GM19193 (cell line): ENCODE measurements around the gene PLPP7.

ENCODE experiments used
- POLR2A ChIP-seq: IDR thresholded peaks from 4 replicates; pipeline ENCODE4 v1.6.1; 2011; ENCODE audit not compliant: insufficient read depth, insufficient read length; ENCODE audit errors: extremely low read depth

The PLPP7 gene

GRCh38 chr9:131290767-131291370 lies 1.3 kb downstream of the PLPP7 start:
- no peak for TF ChIP-seq POLR2A

GRCh38 chr9:131291795-131292315 lies 2.3 kb downstream of the PLPP7 start:
- no peak for TF ChIP-seq POLR2A

GRCh38 chr9:131292937-131293336 lies 3.4 kb downstream of the PLPP7 start:
- no peak for TF ChIP-seq POLR2A

DNA sequence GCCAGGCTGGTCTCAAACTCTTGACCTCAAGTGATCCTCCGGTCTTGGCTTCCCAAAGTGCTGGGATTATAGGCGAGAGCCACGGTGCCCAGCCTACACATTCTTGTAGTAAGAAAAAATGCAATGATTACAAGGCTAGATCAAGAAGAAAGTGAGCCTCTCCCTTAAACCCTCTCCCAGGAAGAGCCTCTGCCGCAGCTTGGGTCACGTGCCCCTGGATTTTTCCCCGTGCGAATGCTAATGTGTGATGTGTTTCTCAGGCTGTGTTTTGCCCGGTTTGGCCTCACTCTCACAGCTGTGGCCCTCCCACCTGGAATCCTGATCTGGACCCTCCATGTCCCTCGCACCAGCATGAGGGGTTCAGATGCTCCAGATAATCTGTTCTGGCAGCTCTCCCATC lies 6.9 kb downstream of the PLPP7 start:
- TF ChIP-seq POLR2A = no peak

DNA sequence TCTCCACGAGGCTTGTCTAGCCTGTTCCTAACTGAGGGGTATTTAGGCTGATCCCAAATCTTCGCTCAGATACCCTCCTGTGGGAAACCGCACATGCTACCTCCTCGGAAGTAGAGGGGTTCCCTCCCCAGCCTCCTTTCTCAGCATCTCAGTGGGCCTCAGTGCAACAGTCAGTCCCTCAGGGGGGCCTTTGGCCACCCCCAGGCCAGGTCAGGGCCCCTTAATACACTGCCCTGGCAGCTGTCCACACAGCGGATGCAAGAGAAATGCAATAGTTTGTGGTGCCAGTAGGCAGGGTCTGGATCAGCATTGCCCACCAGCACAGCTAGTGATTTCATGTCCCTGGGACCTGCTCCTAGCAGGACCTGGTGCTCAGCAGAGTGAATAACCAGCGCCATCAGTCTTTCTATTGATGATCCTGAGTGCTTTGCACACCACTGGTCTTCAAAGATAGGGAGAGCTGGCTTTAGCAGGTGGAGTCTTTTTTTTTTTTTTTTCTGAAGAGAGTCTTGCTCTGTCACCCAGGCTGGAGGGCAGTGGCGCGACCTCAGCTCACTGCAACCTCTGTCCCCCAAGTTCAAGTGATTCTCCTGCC lies 7.5 kb downstream of the PLPP7 start:
- no peak for TF ChIP-seq POLR2A

DNA sequence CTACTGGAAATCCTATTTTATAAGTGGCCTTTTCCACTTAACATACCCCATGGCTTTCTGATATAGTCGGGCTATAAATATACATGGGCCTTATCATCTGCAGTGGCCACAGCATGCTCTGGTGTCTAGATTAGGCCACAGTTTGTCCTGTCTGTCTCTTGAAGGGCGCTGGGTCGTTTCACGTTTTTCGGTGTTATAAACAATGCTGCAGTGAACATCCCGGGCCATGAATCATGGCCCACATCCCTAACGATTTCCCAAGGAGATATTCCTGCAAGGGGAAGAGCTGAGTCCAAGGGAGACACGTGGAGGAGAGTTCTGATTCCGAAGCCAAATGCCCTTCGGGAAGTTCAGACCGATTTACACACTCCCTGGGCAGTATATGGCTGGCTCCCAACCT lies 8.4 kb downstream of the PLPP7 start:
- TF ChIP-seq POLR2A = no peak

- TF ChIP-seq POLR2A = no peak
Observed at GRCh38 chr9:131298341-131298740, 8.8 kb downstream of the PLPP7 start.

DNA sequence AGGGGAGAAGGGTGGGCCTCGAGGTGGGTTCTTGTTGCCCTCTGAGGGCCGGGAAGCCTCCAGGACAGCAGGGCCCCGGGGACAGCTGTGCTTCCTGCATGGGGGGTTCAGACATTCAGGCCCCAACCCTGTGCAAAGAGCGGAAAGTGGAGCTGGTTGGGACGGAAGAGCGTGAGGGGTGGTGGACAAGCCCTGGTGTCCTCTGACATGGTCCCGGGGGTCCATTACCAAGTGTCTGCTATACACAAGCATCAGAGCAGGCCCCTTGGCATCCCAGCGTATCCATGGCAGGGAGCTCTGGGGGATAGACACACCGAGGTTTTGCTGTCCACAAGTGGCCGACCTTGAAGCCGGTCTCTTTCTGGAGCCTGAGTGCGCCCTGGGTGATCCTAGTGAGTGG lies 9.3 kb downstream of the PLPP7 start:
- no peak for TF ChIP-seq POLR2A

DNA sequence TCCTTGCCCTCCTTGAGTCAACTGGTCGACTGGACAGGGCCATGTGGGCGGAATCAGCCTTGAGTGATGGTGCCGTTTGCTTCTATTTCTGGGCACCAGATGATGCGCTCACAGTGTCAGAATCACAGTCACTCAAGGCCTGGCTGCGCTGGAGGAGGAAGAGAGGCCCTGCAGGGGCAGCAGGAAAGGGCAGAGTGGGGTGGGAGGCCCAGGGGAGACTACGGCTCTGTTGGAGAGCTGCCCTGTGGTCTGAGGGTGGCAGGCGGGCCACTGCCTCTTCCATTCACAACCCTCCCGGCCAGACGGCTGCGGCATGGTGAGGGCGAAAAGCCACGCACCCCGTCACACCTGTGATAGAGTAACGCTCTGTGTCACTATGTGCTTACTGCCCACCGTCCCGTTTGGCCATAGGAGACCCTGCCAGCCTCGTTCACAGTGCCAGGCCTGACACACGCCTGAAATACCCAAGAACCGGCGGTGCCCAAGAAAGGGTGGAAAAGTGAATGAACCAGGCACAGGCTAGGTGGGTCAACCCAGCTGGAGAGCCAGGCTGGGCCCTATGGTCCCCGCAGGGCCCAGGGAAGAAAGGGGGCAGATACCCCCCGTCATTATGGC lies 9.9 kb downstream of the PLPP7 start:
- no peak for TF ChIP-seq POLR2A

DNA sequence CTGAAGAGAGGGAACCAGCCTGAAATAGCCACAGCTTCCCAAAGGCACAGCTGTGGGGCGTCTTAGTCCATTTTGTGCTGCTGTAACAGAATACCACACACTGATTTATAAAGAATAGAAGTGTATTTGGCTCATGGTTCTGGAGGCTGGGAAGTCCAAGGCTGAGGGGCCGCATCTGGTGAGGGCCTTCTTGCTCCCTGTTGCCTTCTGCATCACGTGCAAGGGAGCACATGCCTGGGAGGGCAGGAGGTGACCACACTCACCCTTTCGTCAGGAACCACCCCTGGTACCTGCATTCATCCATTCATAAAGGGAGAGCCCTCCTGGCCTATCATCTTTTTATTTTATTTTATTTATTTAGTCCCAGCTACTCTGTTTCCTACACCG lies 10.4 kb downstream of the PLPP7 start:
- TF ChIP-seq POLR2A = no peak

- TF ChIP-seq POLR2A = no peak
Observed at GRCh38 chr9:131300444-131300843, 10.9 kb downstream of the PLPP7 start.

GRCh38 chr9:131302244-131303075 lies 12.9 kb downstream of the PLPP7 start:
- no peak for TF ChIP-seq POLR2A

- TF ChIP-seq POLR2A = no peak
Observed at GRCh38 chr9:131303381-131304321, 14.1 kb downstream of the PLPP7 start.

DNA sequence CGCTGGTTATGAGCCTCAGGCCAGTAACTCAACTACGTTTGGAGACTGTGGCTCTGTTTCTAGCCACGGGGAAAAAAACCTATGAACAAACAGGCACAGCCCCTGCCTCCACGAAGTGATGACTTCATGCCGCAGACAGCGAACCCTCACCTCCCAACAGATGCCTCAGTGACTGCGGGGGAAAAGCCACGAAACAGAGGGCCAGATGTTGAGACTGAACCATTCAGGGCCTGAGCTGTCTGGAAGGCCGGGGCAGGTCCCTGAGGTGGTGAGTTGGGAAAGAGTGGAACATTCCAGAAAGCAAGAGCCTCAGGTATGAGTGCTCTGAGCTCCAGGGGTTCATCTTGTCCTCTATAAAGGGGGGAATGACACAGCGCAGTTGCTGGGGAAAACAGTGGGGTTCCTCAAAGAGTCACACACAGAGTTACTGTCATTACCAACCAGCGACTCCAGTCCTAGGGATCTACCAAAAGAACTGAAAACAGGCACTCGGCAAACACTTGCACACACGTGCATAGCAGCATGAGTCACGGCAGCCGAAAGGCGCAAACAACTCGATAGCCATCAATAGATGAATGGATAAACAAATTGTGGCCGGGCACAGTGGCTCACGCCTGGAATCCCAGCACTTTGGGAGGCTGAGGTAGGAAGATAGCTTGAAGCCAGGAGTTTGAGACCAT lies 15.3 kb downstream of the PLPP7 start:
- no peak for TF ChIP-seq POLR2A
